ENCODE measurements around the gene PRSS50. TPM values are rescaled to one million over a fixed set of nuclear protein-coding genes. Genes with fewer than 3 reads are reported as not detected.
A peak's percentile ranks its signal among the peaks of the same experiment; 100 is the strongest.
"Not testable (repeated sequence)": the region's sequence is repeated elsewhere in the genome, so short reads cannot be mapped to it uniquely, and the experiment has no call there.

Gene PRSS50
- not detected in 2 replicates for total RNA-seq (2014; rRNA removed; shearing (Covaris generic))

GRCh38 chr3:46717447-46718231, at the start of gene PRSS50:
TSS of gene PRSS50 (minus strand) at chr3:46717869. CDS start at chr3:46717824, 45 bp downstream.
- no peak for DNase-seq (ENCODE audit: low spot score)

GRCh38 chr3:46764206-46764605, 46.5 kb upstream of the PRSS50 start:
- no peak for DNase-seq (ENCODE audit: low spot score)

- DNase-seq (ENCODE audit: low spot score): no peak
These were observed 45.5 kb upstream of the PRSS50 start for GRCh38 chr3:46763178-46763577.

GRCh38 chr3:46759239-46760167, 41.8 kb upstream of the PRSS50 start:
- DNase-seq (ENCODE audit: low spot score): no peak

GRCh38 chr3:46756642-46757041, 39.0 kb upstream of the PRSS50 start:
- no peak for DNase-seq (ENCODE audit: low spot score)

- DNase-seq (ENCODE audit: low spot score): no peak
These were observed 38.0 kb upstream of the PRSS50 start for GRCh38 chr3:46755646-46756045.

- DNase-seq (ENCODE audit: low spot score): not testable (repeated sequence)
These were observed 35.5 kb upstream of the PRSS50 start for GRCh38 chr3:46753127-46753526.

- DNase-seq (ENCODE audit: low spot score): no peak
These were observed 32.9 kb upstream of the PRSS50 start for GRCh38 chr3:46750555-46751038.

- DNase-seq (ENCODE audit: low spot score): no peak
These were observed 31.5 kb upstream of the PRSS50 start for GRCh38 chr3:46749129-46749528.

- DNase-seq (ENCODE audit: low spot score): no peak
These were observed 30.5 kb upstream of the PRSS50 start for GRCh38 chr3:46748170-46748569.

GRCh38 chr3:46746711-46747110, 29.0 kb upstream of the PRSS50 start:
- DNase-seq (ENCODE audit: low spot score): no peak

GRCh38 chr3:46742992-46743585, 25.4 kb upstream of the PRSS50 start:
- no peak for DNase-seq (ENCODE audit: low spot score)

GRCh38 chr3:46739565-46739964, 21.9 kb upstream of the PRSS50 start:
- not testable (repeated sequence) for DNase-seq (ENCODE audit: low spot score)

GRCh38 chr3:46737329-46737731, 19.7 kb upstream of the PRSS50 start:
- DNase-seq (ENCODE audit: low spot score): no peak

- DNase-seq (ENCODE audit: low spot score): no peak
These were observed 18.6 kb upstream of the PRSS50 start for GRCh38 chr3:46736006-46736872.

- DNase-seq (ENCODE audit: low spot score): no peak
These were observed 17.1 kb upstream of the PRSS50 start for GRCh38 chr3:46734773-46735172.

GRCh38 chr3:46733026-46733800, 15.5 kb upstream of the PRSS50 start:
- DNase-seq (ENCODE audit: low spot score): peak; percentile 2

GRCh38 chr3:46731795-46732194, 14.1 kb upstream of the PRSS50 start:
- no peak for DNase-seq (ENCODE audit: low spot score)

- no peak for DNase-seq (ENCODE audit: low spot score)
These were observed 13.2 kb upstream of the PRSS50 start for GRCh38 chr3:46730819-46731218.

GRCh38 chr3:46729038-46729437, 11.4 kb upstream of the PRSS50 start:
- no peak for DNase-seq (ENCODE audit: low spot score)

Measured in HT-29 (cell line).